GM23338 (cell line): ENCODE measurements around the gene C4BPA. TPM values are rescaled to one million over a fixed set of nuclear protein-coding genes. Genes with fewer than 3 reads are reported as not detected.

Experiments used
- ATAC-seq: fragments of 200-7000 bp; cut with Tn5 transposase; 3 replicates; pipeline ENCODE4 v1.9.1; 2020
- DNase-seq: peaks from one replicate; pipeline ENCODE4 v3.0.0-alpha.2; 2015; ENCODE audit warnings: low spot score
- H2AFZ ChIP-seq: fragments of 200-600 bp; sonication (generic); 2 replicates; pipeline ENCODE4 v1.8.0; 2016; ENCODE audit warnings: antibody characterized with exemption, mild to moderate bottlenecking, moderate library complexity
- H3F3A ChIP-seq: fragments of 200-600 bp; sonication (generic); replicated peaks from 2 replicates; pipeline ENCODE4 v1.8.0; 2017; ENCODE audit warnings: antibody characterized with exemption, mixed run types, low read depth
- H3K27ac ChIP-seq: fragments of 200-600 bp; sonication (generic); 2 replicates; pipeline ENCODE4 v1.6.1; 2016; ENCODE audit warnings: low read depth
- H3K27me3 ChIP-seq: fragments of 200-600 bp; sonication (generic); 2 replicates; pipeline ENCODE4 v1.8.0; 2016; ENCODE audit warnings: mild to moderate bottlenecking, mixed run types, moderate library complexity; ENCODE audit not compliant: insufficient read depth
- H3K36me3 ChIP-seq: fragments of 200-600 bp; sonication (generic); 2 replicates; pipeline ENCODE4 v1.8.0; 2016; ENCODE audit warnings: mild to moderate bottlenecking; ENCODE audit not compliant: insufficient read depth
- H3K4me1 ChIP-seq: fragments of 200-600 bp; sonication (generic); 2 replicates; pipeline ENCODE4 v1.8.0; 2016; ENCODE audit warnings: mild to moderate bottlenecking, moderate library complexity; ENCODE audit not compliant: insufficient read depth
- H3K4me2 ChIP-seq: fragments of 200-600 bp; sonication (generic); 2 replicates; pipeline ENCODE4 v1.7.1; 2017; ENCODE audit warnings: mixed run types
- H3K4me3 ChIP-seq: fragments of 200-600 bp; sonication (generic); 2 replicates; pipeline ENCODE4 v1.6.1; 2016; ENCODE audit warnings: mixed run types
- H3K79me2 ChIP-seq: fragments of 200-600 bp; sonication (generic); replicated peaks from 2 replicates; pipeline ENCODE4 v1.8.0; 2017; ENCODE audit warnings: mild to moderate bottlenecking; ENCODE audit not compliant: insufficient read depth
- H3K9me2 ChIP-seq: fragments of 200-600 bp; sonication (generic); 2 replicates; pipeline ENCODE4 v1.8.0; 2017; ENCODE audit not compliant: insufficient read depth
- H4K20me1 ChIP-seq: fragments of 200-600 bp; sonication (generic); replicated peaks from 2 replicates; pipeline ENCODE4 v1.8.0; 2017; ENCODE audit warnings: mild to moderate bottlenecking; ENCODE audit not compliant: insufficient read depth
- H3K27ac Mint-ChIP-seq: 2 replicates; pipeline ENCODE4 v1.8.0; 2020; ENCODE audit warnings: inconsistent platforms, mild to moderate bottlenecking, moderate library complexity, mixed read lengths
- H3K27me3 Mint-ChIP-seq: 3 replicates; pipeline ENCODE4 v1.8.0; 2022; ENCODE audit warnings: low read depth, mild to moderate bottlenecking, moderate library complexity, mixed read lengths, inconsistent platforms; ENCODE audit not compliant: insufficient read depth, poor library complexity
- H3K36me3 Mint-ChIP-seq: 3 replicates; pipeline ENCODE4 v1.8.0; 2021; ENCODE audit warnings: low read depth, mild to moderate bottlenecking, inconsistent platforms, moderate library complexity, mixed read lengths
- H3K4me1 Mint-ChIP-seq: 3 replicates; pipeline ENCODE4 v1.8.0; 2020; ENCODE audit warnings: mild to moderate bottlenecking, inconsistent platforms, mixed read lengths
- H3K4me3 Mint-ChIP-seq: 3 replicates; pipeline ENCODE4 v1.8.0; 2021; ENCODE audit warnings: moderate library complexity, mild to moderate bottlenecking, inconsistent platforms, mixed read lengths
- H3K9me3 Mint-ChIP-seq: 3 replicates; pipeline ENCODE4 v1.8.0; 2020; ENCODE audit warnings: moderate library complexity, mild to moderate bottlenecking, inconsistent platforms, mixed read lengths
- CREB1 ChIP-seq: fragments of 250-450 bp; sonication (Bioruptor Pico); IDR thresholded peaks from 2 replicates; pipeline ENCODE4 v1.5.0; 2020; ENCODE audit warnings: low read depth, mild to moderate bottlenecking, moderate library complexity
- CTCF ChIP-seq, 2 experiments: fragments of 200-600 bp in 1 of 2; sonication (generic) in 1 of 2; conservative IDR thresholded peaks; 2 replicates each; pipeline versions ENCODE4 v1.5.1 to v1.6.1; 2016 to 2017; ENCODE audit warnings: antibody characterized with exemption in 2 of 2, low read depth in 2 of 2, mild to moderate bottlenecking in 2 of 2, moderate library complexity in 1 of 2
- EZH2 ChIP-seq: fragments of 200-600 bp; sonication (generic); IDR thresholded peaks from one replicate; pipeline ENCODE4 v1.8.0; 2017; ENCODE audit warnings: antibody characterized with exemption, mild to moderate bottlenecking, low read depth; ENCODE audit not compliant: unreplicated experiment
- EZH2phosphoT487 ChIP-seq: fragments of 200-600 bp; sonication (generic); IDR thresholded peaks from one replicate; pipeline ENCODE4 v1.8.1; 2018; ENCODE audit warnings: antibody characterized with exemption; ENCODE audit not compliant: unreplicated experiment
- JUNB ChIP-seq: IDR thresholded peaks from one replicate; pipeline ENCODE4 v1.6.1; 2016; ENCODE audit warnings: antibody characterized with exemption; ENCODE audit not compliant: unreplicated experiment
- NANOG ChIP-seq: IDR thresholded peaks from 2 replicates; pipeline ENCODE4 v1.6.1; 2016; ENCODE audit warnings: antibody characterized with exemption, borderline replicate concordance
- POLR2AphosphoS5 ChIP-seq: IDR thresholded peaks from 2 replicates; pipeline ENCODE4 v1.6.1; 2016; ENCODE audit warnings: antibody characterized with exemption, low read depth
- REST ChIP-seq: IDR thresholded peaks from one replicate; pipeline ENCODE4 v1.6.1; 2018; ENCODE audit warnings: antibody characterized with exemption; ENCODE audit not compliant: unreplicated experiment
- STAT1 ChIP-seq: IDR thresholded peaks from one replicate; pipeline ENCODE4 v1.6.1; 2016; ENCODE audit warnings: antibody characterized with exemption; ENCODE audit not compliant: unreplicated experiment
- ZNF114 ChIP-seq: fragments of 250-450 bp; sonication (Bioruptor Pico); IDR thresholded peaks from 2 replicates; pipeline ENCODE4 v1.5.0; 2020; ENCODE audit warnings: mild to moderate bottlenecking, moderate library complexity
- ZNF331 ChIP-seq: fragments of 250-450 bp; sonication (Bioruptor Pico); IDR thresholded peaks from 2 replicates; pipeline ENCODE4 v1.5.0; 2020; ENCODE audit warnings: low read depth, mild to moderate bottlenecking, moderate library complexity
- ZNF462 ChIP-seq: fragments of 250-450 bp; sonication (Bioruptor Pico); IDR thresholded peaks from 2 replicates; pipeline ENCODE4 v1.5.0; 2020; ENCODE audit warnings: mild to moderate bottlenecking, moderate library complexity
- polyA plus RNA-seq: library from polyadenylated mRNA; unstranded; fragments of >200 nt; fragmentation: Nextera tagmentation; extraction: Ambion mirVana; gene quantifications from 2 replicates; pipeline ENCODE4 v1.2.1, GENCODE V29; 2016
- total RNA-seq: library from RNA; depleted of rRNA; stranded (reverse); fragments of >200 nt; shearing (Covaris generic); gene quantifications from 2 replicates; pipeline ENCODE4 v1.2.3, GENCODE V29; 2014

The C4BPA gene
- total and polyA plus RNA-seq, 2 experiments from 2014 or later: not detected

GRCh38 chr1:207067185-207067584 is 36.8 kb upstream of the C4BPA start (continued):
- TF ChIP-seq ZNF462 (no peak), NANOG (no peak), CREB1 (CRISPR knock-in tag) (no peak), CTCF (conservative IDR thresholded peaks at IDR 0.05; ENCODE audit: low read depth in 2 of 2) (no peak), POLR2AphosphoS5 (no peak)

- DNase-seq: no peak
- Mint-ChIP-seq H3K9me3 (no peaks in the 10 kb centered on the region), H3K4me3 (no peak overlapping the region), H3K4me1 (no peaks in the 10 kb centered on the region), H3K36me3 (peaks cover 40% of the 10 kb centered on the region), H3K27ac (no peak overlapping the region), H3K27me3 (no peaks in the 10 kb centered on the region)
- Histone ChIP-seq H3K27ac (no peak overlapping the region), H3K4me3 (no peak overlapping the region), H3K4me2 (no peak overlapping the region), H3F3A (no peaks in the 10 kb centered on the region), H3K9me2 (no peaks in the 10 kb centered on the region), H3K79me2 (no peaks in the 10 kb centered on the region), H2AFZ (no peak overlapping the region), H3K27me3 (no peaks in the 10 kb centered on the region), H3K36me3 (peaks cover 5% of the 10 kb centered on the region), H3K4me1 (no peaks in the 10 kb centered on the region), H4K20me1 (no peaks in the 10 kb centered on the region)
- TF ChIP-seq ZNF331 (CRISPR knock-in tag) (no peak), ZNF114 (CRISPR knock-in tag) (no peak), EZH2phosphoT487 (no peak), CTCF (conservative IDR thresholded peaks at IDR 0.05; ENCODE audit: low read depth in 2 of 2) (no peak), POLR2AphosphoS5 (no peak), JUNB (no peak), STAT1 (no peak), CREB1 (CRISPR knock-in tag) (no peak), NANOG (no peak), REST (no peak), EZH2 (no peak)
- no peak for ATAC-seq
Measured at GRCh38 chr1:207067665-207068064, 36.4 kb upstream of the C4BPA start.
